ENCODE results near the gene ZNF564.

The ZNF564 gene

DNA sequence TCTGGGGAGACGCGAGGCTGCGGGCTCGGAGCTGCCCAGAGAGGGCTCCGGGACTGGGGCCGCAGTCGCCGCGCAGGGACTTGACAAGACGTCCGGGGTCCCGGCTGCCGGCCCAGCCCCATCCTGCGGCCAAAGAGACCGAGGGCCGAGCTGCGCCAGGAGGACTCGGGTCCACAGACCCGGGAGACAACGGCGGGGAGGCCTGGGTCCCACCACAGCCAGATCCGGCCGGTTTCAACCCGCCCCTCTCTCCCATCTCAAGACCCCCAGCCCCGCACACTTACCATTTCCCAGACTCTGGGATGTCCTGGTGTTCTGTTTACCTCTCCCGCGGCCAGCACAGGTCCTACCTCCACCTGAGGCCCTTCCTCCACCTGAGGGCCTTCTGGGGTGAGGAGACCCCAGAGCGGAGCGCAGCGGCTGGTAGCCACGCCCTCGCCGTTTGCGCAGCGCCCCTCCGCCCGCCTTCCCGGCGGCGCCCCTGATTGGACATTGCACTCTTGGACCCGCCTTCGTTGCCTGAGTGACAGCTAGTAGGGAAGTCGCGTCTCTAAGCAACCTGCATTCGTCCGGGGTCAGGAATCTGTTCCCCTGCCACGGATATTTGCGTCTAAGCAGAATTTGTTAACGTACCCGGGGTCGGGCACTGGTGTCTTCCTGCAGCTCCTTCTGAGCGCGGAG lies 66.8 kb downstream of the ZNF564 start, which contains the start of gene ZNF709:
ZNF709 (minus strand) TSS at position 446 of the 681 bp plus-strand sequence; CDS start at position 287, 159 bp downstream.
- H3K4me3 ChIP-seq (ENCODE audit: low read length) = peak within 1 kb of the TSS; percentile 99
- peak; percentile 71 for DNase-seq (ENCODE audit: low read depth)
- TF ChIP-seq, protein P1, sequence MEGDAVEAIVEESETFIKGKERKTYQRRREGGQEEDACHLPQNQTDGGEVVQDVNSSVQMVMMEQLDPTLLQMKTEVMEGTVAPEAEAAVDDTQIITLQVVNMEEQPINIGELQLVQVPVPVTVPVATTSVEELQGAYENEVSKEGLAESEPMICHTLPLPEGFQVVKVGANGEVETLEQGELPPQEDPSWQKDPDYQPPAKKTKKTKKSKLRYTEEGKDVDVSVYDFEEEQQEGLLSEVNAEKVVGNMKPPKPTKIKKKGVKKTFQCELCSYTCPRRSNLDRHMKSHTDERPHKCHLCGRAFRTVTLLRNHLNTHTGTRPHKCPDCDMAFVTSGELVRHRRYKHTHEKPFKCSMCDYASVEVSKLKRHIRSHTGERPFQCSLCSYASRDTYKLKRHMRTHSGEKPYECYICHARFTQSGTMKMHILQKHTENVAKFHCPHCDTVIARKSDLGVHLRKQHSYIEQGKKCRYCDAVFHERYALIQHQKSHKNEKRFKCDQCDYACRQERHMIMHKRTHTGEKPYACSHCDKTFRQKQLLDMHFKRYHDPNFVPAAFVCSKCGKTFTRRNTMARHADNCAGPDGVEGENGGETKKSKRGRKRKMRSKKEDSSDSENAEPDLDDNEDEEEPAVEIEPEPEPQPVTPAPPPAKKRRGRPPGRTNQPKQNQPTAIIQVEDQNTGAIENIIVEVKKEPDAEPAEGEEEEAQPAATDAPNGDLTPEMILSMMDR (conservative IDR thresholded peaks at IDR 0.05; ENCODE audit: low read length) = no peak

DNA sequence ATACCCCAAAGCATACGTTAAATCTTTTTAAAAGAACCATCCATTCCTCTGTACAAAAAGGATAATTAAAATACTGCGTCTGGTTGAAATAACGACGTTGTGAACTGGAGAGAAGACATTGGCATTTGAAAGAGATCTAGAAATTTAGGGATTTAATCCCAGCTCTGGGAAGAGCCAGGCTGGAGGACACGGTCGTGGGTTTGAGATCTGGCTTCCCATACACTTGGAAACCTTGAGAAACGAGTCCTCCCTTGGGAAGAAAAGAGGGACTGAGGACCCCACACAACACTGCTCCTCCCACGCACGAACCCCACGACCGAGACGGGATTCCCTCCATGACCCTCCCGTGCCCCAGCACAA lies 67.3 kb downstream of the ZNF564 start:
- TF ChIP-seq, protein P1 (conservative IDR thresholded peaks at IDR 0.05; ENCODE audit: low read length) = no peak
- DNase-seq (ENCODE audit: low read depth) = no peak
- H3K4me3 ChIP-seq (ENCODE audit: low read length) = peak overlapping the region; percentile 99

DNA sequence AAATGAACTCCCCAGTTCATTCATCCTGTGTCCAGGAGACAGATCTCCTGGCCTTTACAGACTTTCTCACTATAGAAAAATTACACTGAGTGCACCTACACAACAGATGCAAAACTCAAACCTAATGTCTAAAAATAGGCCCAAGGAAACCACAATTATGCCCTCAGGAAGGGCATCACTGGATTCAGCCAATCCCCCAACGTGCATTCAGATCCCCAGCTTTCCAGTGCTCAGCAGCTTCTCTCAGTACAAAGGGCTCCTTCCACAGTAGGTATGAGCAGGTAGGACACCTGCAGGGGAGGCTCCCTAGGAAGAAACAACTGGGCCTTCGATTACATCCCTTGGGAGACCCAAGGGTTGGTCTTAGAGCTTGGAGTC lies 68.8 kb downstream of the ZNF564 start:
- DNase-seq (ENCODE audit: low read depth) = no peak
- TF ChIP-seq, protein P1 (conservative IDR thresholded peaks at IDR 0.05; ENCODE audit: low read length) = no peak
- no peak overlapping the region for H3K4me3 ChIP-seq (ENCODE audit: low read length)

DNA sequence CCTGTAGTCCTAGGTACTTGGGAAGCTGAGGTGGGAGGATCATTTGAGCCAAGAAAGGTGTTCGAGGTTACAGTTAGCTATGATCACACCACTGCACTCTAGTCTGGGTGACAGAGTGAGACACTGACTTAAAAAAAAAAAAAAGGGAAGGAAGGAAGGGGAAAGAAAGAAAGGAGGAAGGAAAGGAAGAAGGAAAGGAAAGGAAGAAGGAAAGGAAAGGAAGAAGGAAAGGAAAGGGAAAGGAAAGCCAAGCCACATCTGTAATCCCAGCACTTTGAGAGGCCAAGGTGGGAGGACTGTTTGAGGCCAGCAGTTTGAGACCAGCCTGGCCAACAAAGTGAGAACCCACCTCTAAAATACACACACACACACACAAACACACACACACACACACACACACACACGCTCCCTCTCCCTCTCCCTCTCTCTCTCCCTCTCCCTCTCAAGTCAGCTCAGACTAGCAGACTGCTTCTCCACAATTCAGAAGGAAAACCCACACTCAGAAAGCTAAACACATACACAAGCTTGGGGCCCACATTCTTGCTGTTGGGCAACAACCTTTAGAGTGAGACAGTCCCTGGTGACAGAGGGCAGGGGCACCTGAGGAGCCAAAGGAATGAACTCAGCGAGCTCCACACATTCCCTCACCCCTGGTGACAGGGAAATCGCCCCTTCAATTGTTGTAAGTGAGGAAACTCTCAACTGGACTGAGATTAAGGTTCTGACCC lies 69.3 kb downstream of the ZNF564 start:
- DNase-seq (ENCODE audit: low read depth) = no peak
- TF ChIP-seq, protein P1 (conservative IDR thresholded peaks at IDR 0.05; ENCODE audit: low read length) = no peak
- no peak overlapping the region for H3K4me3 ChIP-seq (ENCODE audit: low read length)

DNA sequence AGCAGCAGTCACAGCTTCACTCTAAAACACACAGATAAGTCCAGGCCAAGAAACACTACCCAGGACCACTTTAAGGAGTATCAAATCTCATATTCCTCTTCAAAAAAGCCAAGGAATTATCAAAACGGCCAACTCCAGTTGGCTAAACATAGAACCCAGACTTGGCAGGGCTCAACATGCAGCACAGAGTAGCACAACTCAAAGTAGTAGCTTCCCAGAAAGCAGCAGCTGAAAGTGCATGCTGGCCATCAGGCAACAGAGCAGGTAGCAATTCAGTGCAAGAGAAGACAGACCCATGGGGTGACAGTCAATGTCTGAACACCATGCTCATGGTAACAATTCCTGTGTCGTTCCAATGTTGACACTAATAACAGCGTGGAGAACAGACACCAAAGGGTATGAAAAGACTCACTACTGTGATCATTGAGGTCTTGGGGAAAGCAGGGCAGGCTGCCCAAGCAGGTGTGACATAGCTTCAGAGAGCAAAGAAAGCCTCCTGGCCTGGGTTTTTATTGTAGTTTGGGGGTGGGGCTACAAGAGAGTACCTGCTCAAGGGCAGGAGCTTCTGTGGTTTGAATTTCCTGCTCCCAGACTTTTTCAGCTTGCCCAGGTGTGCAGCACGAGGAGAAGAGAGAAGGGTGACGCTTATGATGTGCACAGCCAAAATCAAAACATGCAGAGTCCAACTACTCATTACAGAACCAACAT lies 72.9 kb downstream of the ZNF564 start:
- DNase-seq (ENCODE audit: low read depth) = no peak
- H3K4me3 ChIP-seq (ENCODE audit: low read length) = no peak overlapping the region

More for the DNA sequence above, 72.9 kb downstream of the ZNF564 start:
- TF ChIP-seq, protein P1 (conservative IDR thresholded peaks at IDR 0.05; ENCODE audit: low read length) = no peak
